Inferior parietal cortex (tissue), 1 donor: ENCODE results near the gene CEP162.
"Not testable (repeated sequence)": the region's sequence is repeated elsewhere in the genome, so short reads cannot be mapped to it uniquely, and the experiment has no call there.

Experiments
- DNase-seq: peaks from one replicate; pipeline ENCODE4 v3.0.0-alpha.2; 2016; ENCODE audit errors: extremely low spot score

CEP162 gene

GRCh38 chr6:84224251-84224650 lies 3.2 kb downstream of the CEP162 start:
- DNase-seq = no peak

GRCh38 chr6:84223608-84224007 lies 3.8 kb downstream of the CEP162 start:
- DNase-seq = not testable (repeated sequence)

GRCh38 chr6:84222426-84222825 lies 5.0 kb downstream of the CEP162 start:
- DNase-seq = no peak

DNA sequence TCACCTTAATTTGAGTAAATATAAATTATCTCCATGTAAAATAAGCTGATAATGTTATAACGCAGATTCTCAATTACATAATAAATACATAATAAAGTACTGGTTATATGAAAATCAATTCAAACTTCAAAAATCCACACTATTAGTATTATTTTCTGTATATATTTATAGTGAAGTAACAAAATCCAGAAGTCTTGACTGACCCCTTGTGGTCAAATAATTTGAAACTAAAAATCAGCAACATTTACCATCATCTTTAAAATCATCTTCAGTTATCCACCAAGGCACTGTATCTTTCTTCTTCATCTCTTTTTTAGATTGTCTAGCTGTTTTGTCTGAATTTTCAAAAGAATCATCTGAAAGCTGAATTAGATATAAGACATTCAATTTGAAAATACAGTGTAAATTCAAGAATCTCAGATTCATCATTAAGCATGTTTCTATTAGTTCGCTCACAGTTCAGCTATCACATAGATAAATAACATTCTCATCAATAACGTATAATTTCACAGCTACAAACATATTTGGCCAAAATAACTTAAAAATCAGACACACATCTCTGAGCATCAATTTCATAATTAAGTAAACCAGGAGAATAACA lies 6.5 kb downstream of the CEP162 start:
- DNase-seq = peak; percentile 66

DNA sequence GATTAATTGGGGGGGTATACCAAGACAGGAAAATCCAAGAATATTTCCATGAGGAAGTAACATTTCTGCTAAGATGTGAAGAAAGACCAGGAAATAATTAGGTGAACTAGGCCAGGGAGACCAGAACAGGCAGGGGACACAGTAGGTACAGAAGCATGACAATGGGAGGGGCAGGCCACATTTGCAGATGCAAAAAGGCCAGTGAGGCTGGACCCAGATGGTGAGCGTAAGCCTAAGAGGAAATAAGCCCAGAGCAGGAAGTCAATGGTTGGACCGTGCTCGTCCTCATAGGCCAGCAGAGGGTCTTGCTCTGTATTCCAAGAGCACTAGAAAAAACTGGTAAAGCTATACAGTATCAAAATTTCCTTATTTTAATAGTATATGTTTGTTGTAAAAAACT lies 9.4 kb downstream of the CEP162 start:
- no peak for DNase-seq

GRCh38 chr6:84213217-84213616 lies 14.2 kb downstream of the CEP162 start:
- DNase-seq = no peak

DNA sequence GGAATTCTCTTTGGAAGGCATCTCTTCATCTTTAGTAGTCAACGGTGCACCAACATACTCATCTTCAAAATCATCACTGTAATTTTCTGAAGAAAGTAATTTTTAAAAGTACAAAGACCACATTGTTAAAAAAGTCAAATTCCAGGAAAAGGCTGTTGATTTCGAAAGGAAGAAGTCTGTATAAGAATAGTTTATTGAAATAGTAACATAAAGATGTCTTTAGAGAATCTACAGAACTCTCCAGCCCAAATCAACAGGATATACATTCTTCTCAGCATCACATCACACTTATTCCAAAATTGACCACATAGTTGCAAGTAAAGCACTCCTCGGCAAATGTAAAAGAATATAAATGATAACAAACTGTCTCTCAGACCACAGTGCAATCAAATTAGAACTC lies 23.4 kb downstream of the CEP162 start:
- DNase-seq = no peak

GRCh38 chr6:84199987-84200386 lies 27.5 kb downstream of the CEP162 start:
- DNase-seq = not testable (repeated sequence)

DNA sequence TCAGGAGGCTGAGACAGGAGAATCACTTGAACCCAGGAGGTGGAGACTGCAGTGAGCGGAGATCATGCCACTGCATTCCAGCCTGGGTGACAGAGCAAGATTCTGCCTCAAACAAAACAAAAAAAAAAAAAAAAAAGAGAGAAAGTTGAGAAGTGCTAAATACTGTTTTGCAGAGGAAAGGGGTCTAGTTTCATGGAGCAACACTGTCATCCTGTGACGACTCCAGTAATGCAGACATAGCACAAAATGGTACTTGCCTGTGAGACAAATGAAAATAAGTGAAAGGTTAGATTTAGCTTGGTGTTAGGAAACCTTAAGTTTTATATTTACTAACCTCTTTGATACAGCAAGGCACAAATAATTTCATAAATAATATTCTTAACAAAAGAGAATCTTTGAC lies 29.7 kb downstream of the CEP162 start:
- no peak for DNase-seq

GRCh38 chr6:84193114-84193708 lies 34.2 kb downstream of the CEP162 start:
- DNase-seq = no peak

DNA sequence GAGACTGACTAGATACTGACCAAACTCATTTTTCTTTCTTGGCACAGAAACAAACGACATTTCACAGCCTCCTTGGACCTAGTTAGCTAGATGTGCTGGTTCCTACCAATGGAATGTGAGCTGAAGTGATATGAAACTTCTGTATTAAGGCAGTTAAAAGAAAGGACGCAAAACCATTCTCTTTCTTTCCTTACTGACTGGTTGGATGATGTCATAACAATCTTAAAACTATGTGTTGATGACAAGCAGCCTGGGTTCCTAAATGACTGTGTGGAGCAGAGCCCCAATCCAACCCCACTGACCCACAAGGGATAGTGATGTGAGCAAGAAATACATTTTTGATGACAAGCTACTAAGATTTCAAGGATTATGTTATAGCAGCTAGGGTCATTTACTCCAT lies 35.6 kb downstream of the CEP162 start:
- no peak for DNase-seq

GRCh38 chr6:84189356-84189755 lies 38.1 kb downstream of the CEP162 start:
- DNase-seq = not testable (repeated sequence)

- no peak for DNase-seq
These were observed 44.0 kb downstream of the CEP162 start for GRCh38 chr6:84183430-84183829.

DNA sequence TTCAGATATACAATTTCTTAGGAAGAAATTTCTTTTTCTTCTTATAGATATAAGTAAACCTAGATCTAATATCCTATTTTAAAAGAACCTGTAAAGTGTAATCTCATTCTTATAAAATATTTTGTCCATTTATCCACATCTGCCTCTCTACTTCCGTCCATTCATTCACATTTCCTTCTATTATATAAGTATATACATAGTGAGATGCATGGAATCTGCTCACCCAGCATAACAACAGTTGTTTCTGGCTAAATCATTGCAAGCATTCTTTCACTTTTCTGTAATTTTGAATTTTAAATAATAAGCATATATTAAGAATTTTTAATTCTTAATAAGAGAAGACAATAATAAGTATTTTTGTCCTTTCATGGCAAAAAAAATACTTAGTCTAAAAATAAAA lies 45.4 kb downstream of the CEP162 start:
- DNase-seq = no peak

GRCh38 chr6:84177241-84177640 lies 50.2 kb downstream of the CEP162 start:
- no peak for DNase-seq

DNA sequence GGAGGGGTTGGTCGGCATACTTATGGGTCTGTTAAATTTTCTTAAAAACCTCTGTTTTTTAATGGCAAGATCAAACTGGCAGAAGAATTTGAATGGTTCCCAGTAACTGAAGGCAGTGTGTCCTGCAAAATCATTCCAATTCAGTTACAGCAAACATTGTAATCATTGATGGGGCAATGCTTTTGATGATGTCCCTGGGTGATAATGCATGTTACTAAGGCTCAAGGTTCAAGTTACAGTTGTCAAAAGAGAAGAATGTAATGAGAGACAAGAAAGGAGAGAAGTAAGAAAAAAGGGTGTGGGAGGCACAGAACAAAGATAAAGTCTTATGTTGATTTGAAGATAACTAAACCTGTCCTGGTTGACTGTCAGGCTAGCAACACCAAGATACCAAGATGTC lies 54.9 kb downstream of the CEP162 start:
- DNase-seq = no peak

- no peak for DNase-seq
These were observed 55.4 kb downstream of the CEP162 start for GRCh38 chr6:84172080-84172479.

DNA sequence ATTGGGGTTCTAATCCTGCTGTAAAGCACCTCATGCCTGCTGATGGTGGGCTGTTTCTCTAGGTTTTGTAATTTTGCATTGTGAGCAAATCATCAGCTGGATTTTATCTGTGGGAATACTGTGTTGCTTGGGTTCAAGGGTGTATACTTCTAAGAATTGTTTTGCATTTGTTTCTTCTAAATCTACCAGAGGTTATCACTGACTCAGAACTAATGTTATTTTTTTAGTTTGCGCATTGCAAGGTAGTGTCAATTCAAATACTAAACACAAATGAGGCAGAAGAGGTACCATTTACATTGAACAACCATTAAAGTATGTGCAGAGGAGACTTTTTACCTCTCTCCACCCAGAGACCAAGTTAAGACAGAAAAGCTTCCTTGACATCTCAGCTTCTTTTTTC lies 60.0 kb downstream of the CEP162 start:
- DNase-seq = no peak

DNA sequence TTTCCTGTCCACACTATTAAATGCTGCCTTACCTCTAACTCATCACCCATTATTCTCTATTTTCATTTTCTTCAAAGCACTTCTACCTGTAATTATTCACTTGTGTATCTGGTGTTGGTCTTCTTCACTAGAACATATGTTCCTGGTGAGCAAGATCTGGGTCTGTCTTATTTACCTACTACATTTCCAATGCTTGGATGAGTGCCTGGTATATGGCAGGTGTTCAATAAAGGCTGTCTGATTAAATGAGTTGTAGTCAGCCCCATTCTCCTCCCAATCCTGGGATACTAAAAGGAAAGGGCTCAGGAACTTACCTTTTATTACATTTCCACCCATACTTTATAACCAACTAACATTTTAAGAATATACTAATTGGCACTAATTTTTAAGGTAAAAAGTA lies 61.0 kb downstream of the CEP162 start:
- no peak for DNase-seq

DNA sequence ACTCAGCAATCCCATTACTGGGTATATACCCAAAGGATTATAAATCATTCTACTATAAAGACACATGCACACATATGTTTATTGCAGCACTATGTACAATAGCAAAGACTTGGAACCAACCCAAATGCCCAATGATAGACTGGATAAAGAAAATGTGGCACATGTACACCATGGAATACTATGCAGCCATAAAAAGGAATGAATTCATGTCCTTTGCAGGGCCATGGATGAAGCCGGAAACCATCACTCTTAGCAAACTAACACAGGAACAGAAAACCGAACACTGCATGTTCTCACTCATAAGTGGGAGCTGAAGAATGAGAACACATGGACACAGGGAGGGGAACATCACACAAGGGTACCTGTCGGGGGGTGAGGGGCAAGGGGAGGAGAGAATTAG lies 63.1 kb downstream of the CEP162 start:
- DNase-seq = not testable (repeated sequence)

- peak; percentile 15 for DNase-seq
These were observed 66.3 kb downstream of the CEP162 start for GRCh38 chr6:84161190-84161589.

DNA sequence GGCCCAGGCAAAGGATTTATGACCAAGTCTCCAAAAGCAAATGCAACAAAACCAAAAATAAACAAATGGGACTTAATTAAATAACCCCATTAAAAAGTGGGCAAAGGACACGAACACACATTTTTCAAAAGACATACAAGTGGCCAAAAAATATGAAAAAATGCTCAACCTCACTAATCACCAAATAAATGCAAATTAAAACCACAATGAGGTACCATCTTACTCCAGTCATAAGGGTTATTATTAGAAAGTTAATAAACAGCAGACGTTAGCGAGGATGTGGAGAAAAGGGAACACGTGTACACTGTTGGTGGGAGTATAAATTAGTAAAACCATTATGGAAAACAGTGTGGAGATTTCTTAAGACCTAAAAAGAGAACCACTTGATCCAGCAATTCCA lies 71.1 kb downstream of the CEP162 start:
- no peak for DNase-seq

- DNase-seq = no peak
These were observed 75.8 kb downstream of the CEP162 start for GRCh38 chr6:84151669-84152068.

- DNase-seq = peak; percentile 24
These were observed 76.7 kb downstream of the CEP162 start for GRCh38 chr6:84150705-84151104.
